Activated CD4-positive, alpha-beta T cell treated with anti-CD3 and anti-CD28 coated beads, Interleukin-2, amount 50 U/mL, for 1 hour (primary cell): ENCODE results near the gene ETV5.
"Not testable (repeated sequence)": the region's sequence is repeated elsewhere in the genome, so short reads cannot be mapped to it uniquely, and the experiment has no call there.

ENCODE experiments used
- DNase-seq: peaks from one replicate; pipeline ENCODE4 v3.0.0-alpha.2; 2020

Gene ETV5

GRCh38 chr3:186059192-186059591 is 49.7 kb downstream of the ETV5 start:
- no peak for DNase-seq

GRCh38 chr3:186058225-186058624 is 50.7 kb downstream of the ETV5 start:
- no peak for DNase-seq

GRCh38 chr3:186057594-186057993 is 51.3 kb downstream of the ETV5 start:
- DNase-seq = no peak

- no peak for DNase-seq
Measured at GRCh38 chr3:186054792-186055352, 54.0 kb downstream of the ETV5 start.

GRCh38 chr3:186053954-186054791 is 54.7 kb downstream of the ETV5 start:
- no peak for DNase-seq

- DNase-seq = no peak
Measured at GRCh38 chr3:186052096-186052840, 56.6 kb downstream of the ETV5 start.

GRCh38 chr3:186049001-186049400 is 59.9 kb downstream of the ETV5 start:
- no peak for DNase-seq

- no peak for DNase-seq
Measured at GRCh38 chr3:186048119-186048518, 60.8 kb downstream of the ETV5 start.

- DNase-seq = no peak
Measured at GRCh38 chr3:186046838-186047237, 62.1 kb downstream of the ETV5 start.

GRCh38 chr3:186044968-186045367 is 63.9 kb downstream of the ETV5 start:
- DNase-seq = no peak

- DNase-seq = no peak
Measured at GRCh38 chr3:186044427-186044826, 64.5 kb downstream of the ETV5 start.

GRCh38 chr3:186042521-186043202 is 66.2 kb downstream of the ETV5 start:
- no peak for DNase-seq

GRCh38 chr3:186042036-186042435 is 66.9 kb downstream of the ETV5 start:
- no peak for DNase-seq

GRCh38 chr3:186038360-186038759 is 70.5 kb downstream of the ETV5 start:
- no peak for DNase-seq

GRCh38 chr3:186035277-186035676 is 73.6 kb downstream of the ETV5 start:
- no peak for DNase-seq

- DNase-seq = no peak
Measured at GRCh38 chr3:186032321-186032720, 76.6 kb downstream of the ETV5 start.

- not testable (repeated sequence) for DNase-seq
Measured at GRCh38 chr3:186025993-186026392, 82.9 kb downstream of the ETV5 start.

- DNase-seq = no peak
Measured at GRCh38 chr3:186025161-186025560, 83.7 kb downstream of the ETV5 start.

GRCh38 chr3:186024210-186024609 is 84.7 kb downstream of the ETV5 start:
- DNase-seq = no peak

- no peak for DNase-seq
Measured at GRCh38 chr3:186022931-186023330, 86.0 kb downstream of the ETV5 start.

GRCh38 chr3:186021673-186022362 is 87.1 kb downstream of the ETV5 start:
- DNase-seq = no peak

- not testable (repeated sequence) for DNase-seq
Measured at GRCh38 chr3:186021250-186021649, 87.6 kb downstream of the ETV5 start.

- DNase-seq = not testable (repeated sequence)
Measured at GRCh38 chr3:186019288-186019687, 89.6 kb downstream of the ETV5 start.
